WI38 (cell line): ENCODE measurements around the gene EHD1.

Experiments used
- H3K4me3 ChIP-seq: 2 replicates; pipeline ENCODE4 v1.5.1; 2011; ENCODE audit warnings: low read depth, mild to moderate bottlenecking, control low read depth, low read length
- CTCF ChIP-seq: IDR thresholded peaks from 2 replicates; pipeline ENCODE4 v1.5.1; 2012; ENCODE audit warnings: low read depth, mild to moderate bottlenecking, control low read depth, low read length

The EHD1 gene

GRCh38 chr11:64843686-64844329 lies 34.6 kb downstream of the EHD1 start:
- H3K4me3 ChIP-seq, result no peak overlapping the region
- no peak for TF ChIP-seq CTCF

GRCh38 chr11:64842851-64843685 lies 35.4 kb downstream of the EHD1 start:
- no peak for TF ChIP-seq CTCF
- H3K4me3 ChIP-seq, result no peak overlapping the region

GRCh38 chr11:64842366-64842759 lies 36.1 kb downstream of the EHD1 start:
- TF ChIP-seq CTCF, result no peak
- H3K4me3 ChIP-seq, result no peak overlapping the region

GRCh38 chr11:64841592-64842365 lies 36.6 kb downstream of the EHD1 start:
- TF ChIP-seq CTCF, result no peak
- no peak overlapping the region for H3K4me3 ChIP-seq

- no peak for TF ChIP-seq CTCF
- H3K4me3 ChIP-seq, result no peak overlapping the region
Measured at GRCh38 chr11:64839887-64840782, 38.3 kb downstream of the EHD1 start.

- TF ChIP-seq CTCF, result no peak
Measured at GRCh38 chr11:64839335-64839734, 39.1 kb downstream of the EHD1 start.

More at GRCh38 chr11:64839335-64839734, 39.1 kb downstream of the EHD1 start:
- no peak overlapping the region for H3K4me3 ChIP-seq
